Urinary bladder (tissue), 4 donors: Measurements from ENCODE around the gene SMIM38. TPM values are rescaled to one million over a fixed set of nuclear protein-coding genes. Genes with fewer than 3 reads are reported as not detected.

Source experiments
- DNase-seq: peaks from one replicate; pipeline ENCODE4 v3.0.0-alpha.2; 2015; ENCODE audit errors: extremely low spot score
- H3K27ac ChIP-seq: one replicate; pipeline ENCODE4 v1.5.1; 2013; ENCODE audit warnings: low read depth, mild to moderate bottlenecking, moderate library complexity
- H3K36me3 ChIP-seq: one replicate; pipeline ENCODE4 v1.6.1; 2013; ENCODE audit warnings: mild to moderate bottlenecking, moderate library complexity; ENCODE audit not compliant: insufficient read depth
- H3K4me1 ChIP-seq: one replicate; pipeline ENCODE4 v1.6.1; 2013; ENCODE audit warnings: mild to moderate bottlenecking, moderate library complexity; ENCODE audit not compliant: insufficient read depth
- H3K4me3 ChIP-seq: one replicate; pipeline ENCODE4 v1.5.1; 2013; ENCODE audit warnings: low read depth, low read length
- WGBS: extraction: QIAGEN DNeasy Blood & Tissue Kit; methylation state at CpG from one replicate; pipeline ENCODE4 v1.1.7; 2013; 5-methylcytosine and 5-hydroxymethylcytosine counted together
- polyA plus RNA-seq: library from polyadenylated mRNA; stranded (reverse); fragments of 200-250 nt; gene quantifications from one replicate; pipeline ENCODE4 v1.2.3, GENCODE V29; 2013
- total RNA-seq: library from RNA; depleted of rRNA; stranded (reverse); fragments of >200 nt; gene quantifications from one replicate; pipeline ENCODE4 v1.2.3, GENCODE V29; 2014
- donor health status: healthy with polysubstance abuse.
- donor health status: healthy.

Gene SMIM38
- total and polyA plus RNA-seq, 2 donors, result 0.46 to 0.90 TPM

DNA sequence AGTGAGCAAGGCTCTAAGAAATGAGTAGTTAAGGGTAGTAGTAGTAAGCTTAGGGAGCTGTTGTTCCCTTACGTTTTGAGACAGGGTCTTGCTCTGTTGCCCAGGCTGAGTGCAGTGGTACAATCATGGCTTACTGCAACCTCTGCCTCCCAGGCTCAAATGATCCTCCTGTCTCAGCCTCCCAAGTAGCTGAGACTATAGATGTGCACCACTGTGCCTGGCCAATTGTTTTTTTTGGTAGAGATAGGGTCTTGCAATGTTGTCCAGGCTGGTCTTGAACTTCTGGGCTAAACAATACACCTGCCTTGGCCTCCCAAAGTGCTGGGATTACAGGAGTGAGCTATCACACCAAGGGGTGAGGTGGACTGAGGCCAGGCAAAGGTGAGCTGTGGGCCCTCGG is 10.0 kb downstream of the SMIM38 start:
- no peak overlapping the region for H3K27ac ChIP-seq
- H3K4me1 ChIP-seq, result no peaks in the 10 kb centered on the region
- H3K36me3 ChIP-seq, result no peaks in the 10 kb centered on the region
- 92% methylated on average over 2 of the region's 2 CpGs for WGBS
- no peak overlapping the region for H3K4me3 ChIP-seq
- DNase-seq, result no peak

DNA sequence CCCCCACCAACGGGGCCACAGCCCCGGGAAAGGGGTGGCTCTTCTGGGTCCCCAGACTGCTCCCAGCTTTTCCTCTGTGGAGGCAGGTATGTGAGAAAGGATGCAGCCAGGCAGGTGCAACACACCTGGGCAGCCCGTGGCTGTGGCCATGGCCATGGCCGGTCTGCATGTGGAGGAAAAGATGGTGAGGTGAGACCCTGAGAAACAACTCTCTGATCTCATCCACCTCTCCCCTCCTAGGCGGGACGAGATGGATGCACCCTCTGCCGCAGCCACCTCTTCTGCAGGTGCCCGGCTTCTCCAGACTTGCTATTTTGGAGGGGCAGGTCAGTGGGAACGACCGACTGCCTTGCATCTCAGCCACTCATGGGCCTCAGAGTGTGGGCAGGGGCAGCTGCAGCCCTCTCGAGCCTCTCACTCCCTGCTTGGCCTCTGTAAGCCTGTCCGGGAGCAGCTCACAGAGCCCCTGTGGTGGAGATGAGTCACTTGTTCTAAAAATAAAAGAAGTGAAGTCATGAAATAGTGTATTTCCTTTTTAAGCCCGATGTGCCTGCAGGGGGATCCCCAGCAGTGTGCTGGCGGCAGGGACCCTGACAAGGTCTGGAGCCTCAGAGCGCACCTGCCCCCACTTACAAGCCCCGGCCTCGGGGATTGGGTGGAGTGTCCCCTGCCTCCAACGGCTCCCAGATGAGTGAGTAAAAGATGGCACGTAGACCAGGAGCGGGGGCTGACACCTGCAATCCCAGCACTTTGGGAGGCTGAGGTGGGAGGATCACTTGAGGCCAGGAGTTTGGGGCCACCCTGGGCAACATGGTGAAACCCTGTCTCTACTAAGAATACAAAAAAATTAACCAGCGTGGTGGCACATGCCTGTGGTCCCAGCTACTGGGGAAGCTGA is 10.7 kb downstream of the SMIM38 start:
- no peaks in the 10 kb centered on the region for H3K4me1 ChIP-seq
- H3K4me3 ChIP-seq, result no peak overlapping the region
- no peaks in the 10 kb centered on the region for H3K36me3 ChIP-seq
- 31% methylated on average over 21 of the region's 21 CpGs for WGBS
- no peak for DNase-seq
- H3K27ac ChIP-seq, result no peak overlapping the region

DNA sequence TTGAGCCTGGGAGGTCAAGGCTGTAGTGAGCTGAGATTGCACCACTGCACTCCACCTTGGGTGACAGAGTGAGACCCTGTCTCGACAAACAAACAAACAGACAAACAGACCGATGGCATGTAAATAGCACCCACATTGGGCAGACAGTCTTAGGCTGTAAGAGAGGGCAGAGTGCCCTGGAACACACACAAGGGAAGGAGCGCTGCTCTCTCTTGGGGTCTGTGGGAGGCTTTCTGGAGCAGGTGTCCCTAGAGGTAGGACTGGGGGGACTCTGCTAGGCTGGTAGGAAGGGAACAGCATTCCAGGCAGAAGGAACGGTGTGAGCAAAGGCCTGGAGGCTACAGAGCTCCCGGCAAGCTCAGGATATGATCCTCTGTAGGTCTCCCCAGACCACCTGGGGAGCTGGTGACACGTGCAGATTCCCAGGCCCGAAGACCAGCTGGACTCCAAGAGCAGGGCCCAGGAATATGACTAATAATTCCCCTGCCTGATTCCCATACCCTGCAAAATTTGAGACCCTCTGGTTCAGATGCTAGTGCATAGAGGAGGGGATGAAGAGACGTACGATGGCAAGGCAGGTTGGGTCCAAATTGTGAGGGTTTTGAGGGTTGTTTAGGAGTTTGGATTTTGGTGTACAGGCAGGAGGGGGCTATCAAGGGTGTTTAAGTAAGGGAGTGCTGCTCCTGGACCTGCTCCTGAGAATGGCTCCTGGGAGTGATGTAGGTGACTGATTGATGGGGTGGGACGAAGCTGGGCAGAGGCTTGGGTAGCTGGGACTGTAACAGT is 11.6 kb downstream of the SMIM38 start:
- 84% methylated on average over 10 of the region's 10 CpGs for WGBS
- Histone ChIP-seq H3K4me3 (no peak overlapping the region), H3K27ac (no peak overlapping the region), H3K4me1 (no peaks in the 10 kb centered on the region), H3K36me3 (no peaks in the 10 kb centered on the region)
- no peak for DNase-seq

DNA sequence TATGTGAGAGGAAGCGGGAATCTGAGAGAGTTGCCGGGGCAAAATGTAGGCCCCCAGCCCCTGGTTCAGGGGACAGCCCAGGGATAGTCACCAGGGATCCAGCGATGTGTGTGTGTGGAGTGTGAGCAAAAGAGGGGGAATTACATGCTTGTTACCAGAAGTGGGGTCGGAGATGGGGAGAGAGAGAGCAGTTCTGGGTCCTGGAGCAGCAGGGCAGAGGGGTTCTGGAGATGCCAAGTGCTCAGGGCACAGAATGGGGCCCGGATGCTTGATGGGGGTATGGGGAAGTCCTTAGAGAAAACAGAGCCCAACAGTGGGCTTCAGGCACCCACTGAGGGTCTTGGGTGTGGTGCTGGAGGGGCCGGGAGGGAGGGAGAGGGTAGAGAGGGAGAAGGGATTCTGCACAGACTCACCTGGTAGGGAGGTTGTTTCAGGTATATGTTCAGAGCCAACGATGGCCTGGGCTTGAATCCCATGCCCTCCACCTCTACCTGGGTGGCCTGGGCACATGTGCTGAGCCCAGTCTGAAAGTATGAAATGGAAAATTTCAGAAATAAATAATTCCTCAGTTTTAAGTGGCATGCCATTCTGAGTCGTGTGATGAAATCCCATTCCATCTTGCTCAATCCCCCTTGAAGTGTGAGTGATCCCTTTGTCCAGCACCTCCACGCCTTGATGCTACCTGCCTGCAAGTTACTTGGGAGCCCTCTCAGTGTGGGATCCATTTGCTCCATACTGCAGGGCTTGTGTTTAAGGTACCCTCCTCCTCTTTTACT is 12.4 kb downstream of the SMIM38 start:
- Histone ChIP-seq H3K4me1 (no peaks in the 10 kb centered on the region), H3K27ac (no peak overlapping the region), H3K4me3 (no peak overlapping the region), H3K36me3 (no peaks in the 10 kb centered on the region)
- 86% methylated on average over 9 of the region's 9 CpGs for whole genome bisulfite sequencing
- no peak for DNase-seq

DNA sequence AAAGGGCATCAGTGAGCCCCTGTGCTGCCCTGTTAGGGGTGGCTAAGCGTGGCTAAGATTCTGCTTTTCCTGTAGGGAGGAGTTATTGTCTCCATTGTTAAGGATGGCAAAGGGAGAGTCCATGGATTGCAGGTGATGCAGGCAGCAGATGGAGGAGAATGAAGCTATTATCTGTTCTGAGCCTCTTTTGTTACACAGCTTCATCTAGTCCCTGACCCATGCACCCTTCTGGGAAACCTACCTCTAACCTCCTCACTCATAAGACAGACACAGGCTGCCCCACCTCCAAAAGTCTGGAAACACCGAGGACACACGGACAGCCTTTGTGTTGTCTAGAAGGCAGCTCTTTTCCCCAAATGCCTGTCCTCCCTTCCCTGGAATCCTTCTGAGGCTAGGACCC is 13.7 kb downstream of the SMIM38 start:
- no peak overlapping the region for H3K27ac ChIP-seq

DNA sequence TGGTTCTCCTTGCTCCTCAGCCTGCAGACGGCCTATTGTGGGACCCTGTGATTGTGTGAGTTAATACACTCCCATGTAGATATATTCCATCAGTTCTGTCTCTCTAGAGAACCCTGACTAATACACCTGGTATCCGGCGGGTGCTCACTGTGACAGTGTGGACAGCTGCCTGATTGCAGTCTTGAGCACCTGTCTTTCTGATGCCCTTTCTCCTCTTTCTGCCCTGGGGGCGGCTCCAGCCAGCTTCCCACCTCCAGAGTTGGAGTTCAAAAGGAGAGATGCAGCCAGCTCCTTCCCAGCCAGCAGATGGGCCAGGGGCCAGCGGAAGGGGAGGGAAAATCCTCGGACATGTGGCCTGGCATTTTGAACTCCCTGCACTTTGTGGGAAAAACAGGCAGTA is 15.0 kb downstream of the SMIM38 start:
- WGBS, result 72% methylated on average over 6 of the region's 6 CpGs
- DNase-seq, result no peak
- H3K27ac ChIP-seq, result no peak overlapping the region

More for the DNA sequence above, 13.7 kb downstream of the SMIM38 start:
- 96% methylated on average over 3 of the region's 3 CpGs for WGBS
- no peak for DNase-seq
- no peak overlapping the region for H3K4me3 ChIP-seq
- no peaks in the 10 kb centered on the region for H3K4me1 ChIP-seq
- no peaks in the 10 kb centered on the region for H3K36me3 ChIP-seq

DNA sequence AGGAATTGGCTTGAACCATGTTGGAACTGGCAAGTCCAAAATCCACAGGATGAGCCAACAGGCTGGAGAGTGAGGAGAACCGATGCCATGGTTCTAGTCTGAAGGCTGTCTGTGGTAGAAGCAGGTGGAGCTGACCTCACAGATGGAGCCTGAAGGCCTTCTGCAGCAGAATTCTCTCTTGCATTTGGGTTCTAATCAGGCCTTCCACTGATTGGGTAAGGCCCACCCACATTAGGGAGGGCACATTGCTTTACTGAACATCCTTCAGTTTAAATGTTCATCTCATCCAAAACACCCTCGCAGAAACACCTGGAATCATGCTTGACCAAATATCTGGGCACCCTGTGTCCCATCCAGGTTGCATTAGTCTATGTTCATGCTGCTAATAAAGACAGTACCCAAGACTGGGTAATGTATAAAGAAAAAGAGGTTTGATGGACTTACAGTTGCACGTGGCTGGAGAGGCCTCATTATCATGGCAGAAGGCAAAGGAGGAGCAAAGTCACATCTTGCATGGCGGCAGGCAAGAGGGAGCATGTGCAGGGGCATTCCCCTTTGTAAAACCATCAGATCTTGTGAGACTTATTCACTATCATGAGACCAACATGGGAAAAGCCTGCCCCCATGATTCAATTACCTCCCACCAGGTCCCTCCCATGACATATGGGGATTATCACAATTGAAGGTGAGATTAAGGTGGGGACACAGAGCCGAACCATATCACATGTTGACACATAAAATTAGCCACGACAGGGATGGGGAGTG is 15.9 kb downstream of the SMIM38 start:
- 86% methylated on average over 6 of the region's 6 CpGs for WGBS
- no peak for DNase-seq
- H3K4me1 ChIP-seq, result no peaks in the 10 kb centered on the region
- no peak overlapping the region for H3K4me3 ChIP-seq
- H3K36me3 ChIP-seq, result no peaks in the 10 kb centered on the region
- H3K27ac ChIP-seq, result no peak overlapping the region

More for the DNA sequence above, 15.0 kb downstream of the SMIM38 start:
- Histone ChIP-seq H3K4me1 (no peaks in the 10 kb centered on the region), H3K4me3 (no peak overlapping the region), H3K36me3 (no peaks in the 10 kb centered on the region)

DNA sequence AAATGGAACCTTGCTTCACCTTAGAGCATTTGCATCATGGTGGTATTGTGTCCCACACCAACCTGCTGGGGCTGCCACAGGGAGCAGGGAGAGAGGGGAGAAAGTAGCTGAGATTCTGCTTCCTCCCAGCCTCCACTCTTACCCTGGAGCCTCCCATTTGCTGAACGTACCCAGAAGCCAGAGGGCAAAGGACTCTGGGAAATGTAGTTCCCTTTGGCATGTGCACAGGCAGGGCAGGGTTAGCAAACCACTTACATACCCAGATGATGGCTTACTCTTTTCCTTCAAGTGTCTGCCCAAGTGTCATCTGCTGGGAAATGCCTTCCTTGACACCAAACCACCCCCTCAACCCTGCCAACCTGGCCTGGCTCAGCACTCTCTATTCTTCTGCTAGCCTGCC is 16.9 kb downstream of the SMIM38 start:
- Histone ChIP-seq H3K4me1 (no peaks in the 10 kb centered on the region), H3K4me3 (no peak overlapping the region), H3K27ac (no peak overlapping the region), H3K36me3 (no peaks in the 10 kb centered on the region)
- WGBS, result 10% methylated on average over 1 of the region's 1 CpG
- DNase-seq, result no peak

DNA sequence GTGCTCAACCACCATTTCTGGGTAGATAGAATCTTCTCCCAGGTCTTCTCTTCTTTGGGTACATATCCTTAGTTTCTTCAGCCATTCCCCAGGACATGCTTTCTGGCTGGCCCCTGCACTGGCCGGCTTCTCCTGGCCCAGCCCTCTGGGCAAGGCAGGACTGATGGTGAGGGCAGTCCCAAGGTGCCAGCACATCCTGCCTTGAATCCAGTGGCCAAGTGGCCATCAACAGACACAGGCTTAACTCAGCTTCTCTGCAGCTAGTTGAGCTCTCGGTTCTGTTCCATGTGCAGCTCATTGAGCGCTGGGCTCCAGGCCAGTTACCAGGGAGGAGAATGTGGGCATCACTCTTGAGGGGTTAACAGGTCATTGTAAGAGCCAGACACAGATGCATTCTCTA is 17.6 kb downstream of the SMIM38 start:
- WGBS, result 95% methylated on average over 3 of the region's 3 CpGs

DNA sequence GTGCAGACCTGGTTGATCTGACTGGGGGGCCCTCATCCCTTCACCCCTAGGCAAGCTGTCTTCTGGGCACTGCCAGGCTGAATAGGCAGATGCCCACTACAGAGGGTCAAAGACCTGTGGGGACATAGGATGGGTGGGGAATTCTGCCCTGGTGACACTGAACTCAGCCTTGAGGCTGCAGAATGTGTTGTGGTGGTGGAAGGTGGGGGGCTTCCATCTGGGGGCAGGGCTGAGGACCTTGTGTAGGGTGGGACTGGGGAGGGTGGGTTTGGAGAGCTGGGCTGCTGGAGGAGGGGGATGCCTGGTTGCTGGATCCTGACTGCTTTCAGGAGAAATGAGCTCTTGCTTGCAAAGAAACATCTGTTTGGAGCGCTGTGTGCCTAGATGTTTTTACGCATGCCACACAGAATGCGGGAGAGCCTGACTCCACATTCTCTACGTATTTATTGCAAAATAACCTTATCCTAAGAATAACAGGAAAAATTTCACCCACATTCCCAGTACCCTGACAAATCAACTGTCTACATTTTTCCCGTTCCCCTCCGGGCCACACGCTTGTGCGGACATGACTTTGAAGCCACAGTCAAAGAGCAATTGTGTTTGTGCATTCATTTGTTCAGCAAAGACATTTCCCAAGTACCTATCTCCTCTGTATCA is 18.3 kb downstream of the SMIM38 start:
- Histone ChIP-seq H3K36me3 (no peaks in the 10 kb centered on the region), H3K4me3 (no peak overlapping the region), H3K27ac (no peak overlapping the region), H3K4me1 (no peaks in the 10 kb centered on the region)
- DNase-seq, result no peak
- WGBS, result 84% methylated on average over 8 of the region's 8 CpGs

More for the DNA sequence above, 17.6 kb downstream of the SMIM38 start:
- no peaks in the 10 kb centered on the region for H3K4me1 ChIP-seq
- H3K4me3 ChIP-seq, result no peak overlapping the region
- H3K27ac ChIP-seq, result no peak overlapping the region
- DNase-seq, result no peak
- H3K36me3 ChIP-seq, result no peaks in the 10 kb centered on the region

DNA sequence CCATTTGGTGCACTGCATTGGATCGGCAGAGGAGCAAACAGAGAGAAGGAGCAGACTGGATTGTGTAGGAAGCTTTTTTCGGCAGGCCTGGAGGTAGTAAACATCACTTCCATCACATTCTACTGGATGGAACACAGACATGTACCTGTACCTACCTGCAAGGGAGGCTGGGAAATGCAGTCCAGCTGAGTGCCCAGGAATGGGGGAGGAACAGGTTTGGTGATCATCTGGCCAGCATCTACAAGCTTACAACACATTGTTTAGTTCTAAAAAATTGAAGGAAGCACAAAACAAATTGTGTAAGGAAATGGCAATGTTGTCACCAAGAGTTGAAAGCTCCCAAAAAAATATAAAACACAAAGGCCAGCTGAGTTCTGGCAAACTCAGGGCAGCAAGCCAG is 19.1 kb downstream of the SMIM38 start:
- no peak for DNase-seq
- Histone ChIP-seq H3K4me3 (no peak overlapping the region), H3K4me1 (no peaks in the 10 kb centered on the region), H3K36me3 (no peaks in the 10 kb centered on the region), H3K27ac (no peak overlapping the region)
- 94% methylated on average over 2 of the region's 2 CpGs for WGBS

DNA sequence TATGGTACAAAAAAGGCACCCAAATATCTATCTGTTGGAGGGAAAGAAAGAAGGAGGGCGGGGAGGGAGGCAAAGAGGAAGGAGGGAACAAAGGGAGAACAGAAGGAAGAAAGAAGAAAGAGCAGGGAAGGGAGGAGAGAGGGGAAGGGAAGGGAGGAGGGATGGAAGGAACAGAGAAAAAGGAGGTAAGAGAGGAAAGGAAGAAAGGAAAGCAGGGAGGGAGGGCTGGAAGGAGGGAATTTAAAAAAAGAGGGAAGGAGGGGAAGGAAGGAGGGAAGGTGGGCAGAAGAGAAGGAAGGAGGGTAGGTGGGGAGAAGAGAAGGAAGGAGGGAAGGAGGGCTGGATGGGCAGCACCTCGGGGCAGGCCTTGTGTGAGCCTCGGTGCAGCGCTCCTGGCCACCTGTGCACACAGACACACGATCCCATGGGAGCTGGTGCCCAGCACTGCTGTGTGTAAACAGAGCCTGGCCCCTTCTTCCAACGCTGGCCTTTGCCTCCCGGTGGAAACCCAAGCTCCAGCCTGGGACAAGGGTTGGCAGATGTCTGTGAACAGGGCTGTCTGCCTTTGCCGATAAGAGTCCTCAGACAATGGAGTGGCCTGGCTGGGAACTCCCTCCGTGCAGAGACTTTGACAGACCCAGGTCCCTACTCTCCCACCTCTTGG is 23.2 kb downstream of the SMIM38 start:
- WGBS, result 81% methylated on average over 9 of the region's 9 CpGs
- Histone ChIP-seq H3K36me3 (no peaks in the 10 kb centered on the region), H3K4me1 (no peaks in the 10 kb centered on the region), H3K27ac (no peak overlapping the region), H3K4me3 (no peak overlapping the region)
- DNase-seq, result no peak
